ENCODE measurements around the gene LOC128125822.
"Not testable (repeated sequence)": the region's sequence is repeated elsewhere in the genome, so short reads cannot be mapped to it uniquely, and the experiment has no call there.

The LOC128125822 gene

DNA sequence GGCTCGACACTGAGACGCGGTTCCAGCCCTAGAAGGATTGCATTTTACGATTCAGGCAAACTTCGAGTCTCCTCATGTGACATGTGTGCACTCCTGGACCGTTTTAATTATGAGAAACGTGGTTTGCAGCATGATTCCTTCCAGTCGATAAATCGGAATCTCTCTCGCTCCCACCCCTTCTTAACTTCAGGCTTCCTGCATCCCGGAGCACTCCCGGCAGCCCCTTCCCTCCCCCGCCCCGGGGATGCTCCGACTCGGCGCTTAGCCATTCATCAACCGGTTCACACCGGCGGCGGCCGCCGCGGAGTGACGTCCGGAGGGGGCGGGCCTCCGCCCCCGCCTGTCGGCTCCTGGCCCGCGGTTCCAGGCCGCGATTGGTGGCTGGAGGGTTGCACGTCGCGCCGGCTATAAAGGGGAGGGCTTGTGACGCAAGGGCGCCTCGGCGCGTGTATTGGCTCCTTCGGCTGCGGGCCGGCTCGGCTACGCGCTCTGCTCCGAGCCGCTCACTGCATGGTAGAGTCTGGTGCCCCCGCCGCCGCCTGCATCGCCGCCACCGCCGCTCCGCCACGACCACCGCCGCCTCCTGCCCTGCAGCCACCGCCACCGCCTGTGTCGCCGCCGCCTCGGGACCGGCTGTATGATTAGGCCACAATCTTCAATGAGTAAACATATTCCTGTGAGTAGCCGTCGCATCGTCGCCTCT lies at the start of gene LOC128125822, which contains the start of gene PTP4A1:
TSS of gene LOC128125822 (plus strand) at position 437 of the 703 bp plus-strand sequence.
TSS of gene PTP4A1 (plus strand) at position 437 of the 703 bp plus-strand sequence. CDS start 4,401 bp downstream, outside the sequence.
- H3K36me3 Mint-ChIP-seq (ENCODE audit: low read depth), result peaks cover 8% of the 10 kb centered on the region
- H3K4me1 Mint-ChIP-seq (ENCODE audit: low read depth), result peaks cover 39% of the 10 kb centered on the region
- TF ChIP-seq, protein P1, sequence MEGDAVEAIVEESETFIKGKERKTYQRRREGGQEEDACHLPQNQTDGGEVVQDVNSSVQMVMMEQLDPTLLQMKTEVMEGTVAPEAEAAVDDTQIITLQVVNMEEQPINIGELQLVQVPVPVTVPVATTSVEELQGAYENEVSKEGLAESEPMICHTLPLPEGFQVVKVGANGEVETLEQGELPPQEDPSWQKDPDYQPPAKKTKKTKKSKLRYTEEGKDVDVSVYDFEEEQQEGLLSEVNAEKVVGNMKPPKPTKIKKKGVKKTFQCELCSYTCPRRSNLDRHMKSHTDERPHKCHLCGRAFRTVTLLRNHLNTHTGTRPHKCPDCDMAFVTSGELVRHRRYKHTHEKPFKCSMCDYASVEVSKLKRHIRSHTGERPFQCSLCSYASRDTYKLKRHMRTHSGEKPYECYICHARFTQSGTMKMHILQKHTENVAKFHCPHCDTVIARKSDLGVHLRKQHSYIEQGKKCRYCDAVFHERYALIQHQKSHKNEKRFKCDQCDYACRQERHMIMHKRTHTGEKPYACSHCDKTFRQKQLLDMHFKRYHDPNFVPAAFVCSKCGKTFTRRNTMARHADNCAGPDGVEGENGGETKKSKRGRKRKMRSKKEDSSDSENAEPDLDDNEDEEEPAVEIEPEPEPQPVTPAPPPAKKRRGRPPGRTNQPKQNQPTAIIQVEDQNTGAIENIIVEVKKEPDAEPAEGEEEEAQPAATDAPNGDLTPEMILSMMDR (IDR thresholded peaks at IDR 0.05), result no peak
- peak; percentile 99 for DNase-seq (ENCODE audit: low spot score)
- H3K27ac Mint-ChIP-seq (ENCODE audit: unreplicated experiment), result peak within 1 kb of the TSS; percentile 97
- peaks cover 6% of the 10 kb centered on the region for H3K9me3 Mint-ChIP-seq (ENCODE audit: low read depth)
- H3K27me3 Mint-ChIP-seq (ENCODE audit: low read depth), result no peaks in the 10 kb centered on the region
- peak within 1 kb of the TSS; percentile 94 for H3K4me3 Mint-ChIP-seq (ENCODE audit: unreplicated experiment)

- not testable (repeated sequence) for H3K9me3 Mint-ChIP-seq (ENCODE audit: low read depth); H3K27ac Mint-ChIP-seq (ENCODE audit: unreplicated experiment); H3K4me3 Mint-ChIP-seq (ENCODE audit: unreplicated experiment); DNase-seq (ENCODE audit: low spot score); H3K36me3 Mint-ChIP-seq (ENCODE audit: low read depth); H3K27me3 Mint-ChIP-seq (ENCODE audit: low read depth)
- peaks cover 11% of the 10 kb centered on the region for H3K4me1 Mint-ChIP-seq (ENCODE audit: low read depth)
Observed at GRCh38 chr6:63522911-63523287, 49.4 kb upstream of the LOC128125822 start.

- Mint-ChIP-seq H3K9me3 (ENCODE audit: low read depth) (no peaks in the 10 kb centered on the region), H3K36me3 (ENCODE audit: low read depth) (no peaks in the 10 kb centered on the region), H3K27me3 (ENCODE audit: low read depth) (no peaks in the 10 kb centered on the region), H3K4me1 (ENCODE audit: low read depth) (peaks cover 17% of the 10 kb centered on the region), H3K4me3 (ENCODE audit: unreplicated experiment) (no peak overlapping the region), H3K27ac (ENCODE audit: unreplicated experiment) (no peak overlapping the region)
- TF ChIP-seq, protein P1 (IDR thresholded peaks at IDR 0.05), result no peak
- no peak for DNase-seq (ENCODE audit: low spot score)
Observed at GRCh38 chr6:63523630-63524029, 48.6 kb upstream of the LOC128125822 start.

GRCh38 chr6:63525186-63525878 lies 46.9 kb upstream of the LOC128125822 start:
- no peaks in the 10 kb centered on the region for H3K9me3 Mint-ChIP-seq (ENCODE audit: low read depth)
- H3K27ac Mint-ChIP-seq (ENCODE audit: unreplicated experiment), result no peak overlapping the region
- no peak for DNase-seq (ENCODE audit: low spot score)
- H3K36me3 Mint-ChIP-seq (ENCODE audit: low read depth), result no peaks in the 10 kb centered on the region
- H3K4me3 Mint-ChIP-seq (ENCODE audit: unreplicated experiment), result no peak overlapping the region
- H3K4me1 Mint-ChIP-seq (ENCODE audit: low read depth), result peaks cover 20% of the 10 kb centered on the region
- TF ChIP-seq, protein P1 (IDR thresholded peaks at IDR 0.05), result no peak
- H3K27me3 Mint-ChIP-seq (ENCODE audit: low read depth), result no peaks in the 10 kb centered on the region

- peaks cover 20% of the 10 kb centered on the region for H3K4me1 Mint-ChIP-seq (ENCODE audit: low read depth)
- no peak for DNase-seq (ENCODE audit: low spot score)
- H3K27me3 Mint-ChIP-seq (ENCODE audit: low read depth), result no peaks in the 10 kb centered on the region
- no peaks in the 10 kb centered on the region for H3K9me3 Mint-ChIP-seq (ENCODE audit: low read depth)
- H3K36me3 Mint-ChIP-seq (ENCODE audit: low read depth), result no peaks in the 10 kb centered on the region
- peak overlapping the region; percentile 82 for H3K27ac Mint-ChIP-seq (ENCODE audit: unreplicated experiment)
- H3K4me3 Mint-ChIP-seq (ENCODE audit: unreplicated experiment), result no peak overlapping the region
- TF ChIP-seq, protein P1 (IDR thresholded peaks at IDR 0.05), result no peak
Observed at GRCh38 chr6:63526931-63527330, 45.3 kb upstream of the LOC128125822 start.

Measured in chondrocyte (in vitro differentiated cells).